Activated T-cell treated with anti-CD3 and anti-CD28 coated beads, Interleukin-2, amount 50 U/mL, for 72 hours (primary cell): Measurements from ENCODE around the gene NPPA. TPM values are rescaled to one million over a fixed set of nuclear protein-coding genes. Genes with fewer than 3 reads are reported as not detected.
A peak's percentile ranks its signal among the peaks of the same experiment; 100 is the strongest.

Experiments used
- ATAC-seq, 2 donors: fragments of 150-1000 bp; cut with Tn5 transposase; replicated peaks in 1 of 2; 2 replicates each; pipeline ENCODE4 v1.10.0; 2021; ENCODE audit warnings: moderate library complexity in 2 of 2, mild to moderate bottlenecking in 1 of 2
- DNase-seq, 2 donors: peaks; one replicate each; pipeline ENCODE4 v3.0.0; 2021 to 2022; ENCODE audit warnings: mixed read lengths in 1 of 2
- H3K27ac Mint-ChIP-seq: one replicate; pipeline ENCODE4 v1.8.0; 2022; ENCODE audit warnings: mild to moderate bottlenecking, moderate library complexity, mixed read lengths
- H3K27me3 Mint-ChIP-seq: one replicate; pipeline ENCODE4 v1.8.0; 2022; ENCODE audit warnings: low read depth, mixed read lengths
- H3K36me3 Mint-ChIP-seq, 2 donors: one replicate each; pipeline ENCODE4 v1.8.0; 2022; ENCODE audit warnings: mixed read lengths in 2 of 2, mild to moderate bottlenecking in 1 of 2; ENCODE audit not compliant: insufficient read depth in 2 of 2
- H3K4me1 Mint-ChIP-seq: one replicate; pipeline ENCODE4 v1.8.0; 2022; ENCODE audit warnings: low read depth, mixed read lengths
- H3K4me3 Mint-ChIP-seq, 2 donors: one replicate each; pipeline ENCODE4 v1.8.0; 2022; ENCODE audit warnings: mild to moderate bottlenecking in 2 of 2, mixed read lengths in 2 of 2, moderate library complexity in 2 of 2
- H3K9me3 Mint-ChIP-seq, 2 donors: one replicate each; pipeline ENCODE4 v1.8.0; 2022; ENCODE audit warnings: mixed read lengths in 2 of 2
- total RNA-seq, 2 donors: library from RNA; stranded (reverse); gene quantifications; one replicate each; pipeline ENCODE4 v1.2.3, GENCODE V29; 2022

NPPA gene
- total RNA-seq, 2 donors from 2014 or later: not detected

GRCh38 chr1:11868331-11868980 is 20.9 kb upstream of the NPPA start:
- no peaks in the 10 kb centered on the region for H3K36me3 Mint-ChIP-seq
- DNase-seq: no peak
- no peak overlapping the region for H3K4me3 Mint-ChIP-seq
- H3K9me3 Mint-ChIP-seq: no peaks in the 10 kb centered on the region
- peaks cover 30% of the 10 kb centered on the region for H3K27me3 Mint-ChIP-seq
- ATAC-seq: no peak
- no peaks in the 10 kb centered on the region for H3K4me1 Mint-ChIP-seq
- H3K27ac Mint-ChIP-seq: no peak overlapping the region

- no peaks in the 10 kb centered on the region for H3K4me1 Mint-ChIP-seq
- DNase-seq (no peak), ATAC-seq (no peak)
- peaks cover 47% of the 10 kb centered on the region for H3K27me3 Mint-ChIP-seq
- H3K9me3 Mint-ChIP-seq: no peaks in the 10 kb centered on the region
- H3K27ac Mint-ChIP-seq: no peak overlapping the region
- H3K4me3 Mint-ChIP-seq: no peak overlapping the region
- no peaks in the 10 kb centered on the region for H3K36me3 Mint-ChIP-seq
Measured at GRCh38 chr1:11862890-11863289, 15.3 kb upstream of the NPPA start.

GRCh38 chr1:11860587-11860986 is 13.0 kb upstream of the NPPA start:
- no peaks in the 10 kb centered on the region for H3K4me1 Mint-ChIP-seq
- DNase-seq (no peak), ATAC-seq (no peak)
- peaks cover 44% of the 10 kb centered on the region for H3K27me3 Mint-ChIP-seq
- H3K9me3 Mint-ChIP-seq: no peaks in the 10 kb centered on the region
- H3K36me3 Mint-ChIP-seq: no peaks in the 10 kb centered on the region
- H3K27ac Mint-ChIP-seq: no peak overlapping the region
- H3K4me3 Mint-ChIP-seq: no peak overlapping the region

- Mint-ChIP-seq H3K4me1 (no peaks in the 10 kb centered on the region), H3K9me3 (no peaks in the 10 kb centered on the region), H3K4me3 (no peak overlapping the region), H3K36me3 (no peaks in the 10 kb centered on the region), H3K27ac (no peak overlapping the region), H3K27me3 (peaks cover 40% of the 10 kb centered on the region)
- DNase-seq (no peak), ATAC-seq (no peak)
Measured at GRCh38 chr1:11860083-11860482, 12.5 kb upstream of the NPPA start.

GRCh38 chr1:11858968-11859871 is 11.6 kb upstream of the NPPA start:
- Mint-ChIP-seq H3K27me3 (peaks cover 38% of the 10 kb centered on the region), H3K36me3 (no peaks in the 10 kb centered on the region), H3K27ac (no peak overlapping the region), H3K4me1 (no peaks in the 10 kb centered on the region), H3K9me3 (no peaks in the 10 kb centered on the region), H3K4me3 (no peak overlapping the region)
- DNase-seq (peak; percentile 75), ATAC-seq (peak; percentile 65)

GRCh38 chr1:11858613-11858967 is 11.0 kb upstream of the NPPA start, which contains the start of gene NPPB:
NPPB (minus strand) TSS chr1:11858945; CDS start chr1:11858833, 112 bp downstream.
- H3K4me1 Mint-ChIP-seq: no peaks in the 10 kb centered on the region
- ATAC-seq: no peak
- H3K36me3 Mint-ChIP-seq: no peaks in the 10 kb centered on the region
- H3K4me3 Mint-ChIP-seq: no peak within 1 kb of the TSS
- H3K9me3 Mint-ChIP-seq: no peaks in the 10 kb centered on the region
- H3K27me3 Mint-ChIP-seq: peaks cover 39% of the 10 kb centered on the region
- no peak for DNase-seq
- H3K27ac Mint-ChIP-seq: no peak within 1 kb of the TSS

GRCh38 chr1:11858158-11858557 is 10.6 kb upstream of the NPPA start:
- Mint-ChIP-seq H3K9me3 (no peaks in the 10 kb centered on the region), H3K4me3 (no peak overlapping the region), H3K36me3 (no peaks in the 10 kb centered on the region), H3K27ac (no peak overlapping the region), H3K27me3 (peaks cover 39% of the 10 kb centered on the region), H3K4me1 (no peaks in the 10 kb centered on the region)
- ATAC-seq (no peak), DNase-seq (no peak)

- Mint-ChIP-seq H3K9me3 (no peaks in the 10 kb centered on the region), H3K27ac (no peak overlapping the region), H3K27me3 (peaks cover 33% of the 10 kb centered on the region), H3K4me3 (no peak overlapping the region), H3K36me3 (no peaks in the 10 kb centered on the region), H3K4me1 (no peaks in the 10 kb centered on the region)
- ATAC-seq (no peak), DNase-seq (no peak)
Measured at GRCh38 chr1:11857164-11857851, 9.7 kb upstream of the NPPA start.

GRCh38 chr1:11856698-11857097 is 9.1 kb upstream of the NPPA start:
- peaks cover 31% of the 10 kb centered on the region for H3K27me3 Mint-ChIP-seq
- H3K36me3 Mint-ChIP-seq: no peaks in the 10 kb centered on the region
- ATAC-seq (no peak), DNase-seq (no peak)
- H3K9me3 Mint-ChIP-seq: no peaks in the 10 kb centered on the region
- H3K4me1 Mint-ChIP-seq: no peaks in the 10 kb centered on the region
- no peak overlapping the region for H3K4me3 Mint-ChIP-seq
- no peak overlapping the region for H3K27ac Mint-ChIP-seq

- Mint-ChIP-seq H3K9me3 (no peaks in the 10 kb centered on the region), H3K36me3 (no peaks in the 10 kb centered on the region), H3K4me3 (no peak overlapping the region), H3K4me1 (no peaks in the 10 kb centered on the region), H3K27me3 (peaks cover 31% of the 10 kb centered on the region), H3K27ac (no peak overlapping the region)
- ATAC-seq: peak in 1 of 2 donors; percentile 58
- no peak for DNase-seq
Measured at GRCh38 chr1:11855430-11855829, 7.8 kb upstream of the NPPA start.

GRCh38 chr1:11854519-11854918 is 6.9 kb upstream of the NPPA start:
- Mint-ChIP-seq H3K36me3 (no peaks in the 10 kb centered on the region), H3K4me1 (no peaks in the 10 kb centered on the region), H3K27ac (no peak overlapping the region), H3K9me3 (no peaks in the 10 kb centered on the region), H3K27me3 (peaks cover 21% of the 10 kb centered on the region), H3K4me3 (no peak overlapping the region)
- ATAC-seq (no peak), DNase-seq (no peak)

- Mint-ChIP-seq H3K9me3 (no peaks in the 10 kb centered on the region), H3K27ac (no peak overlapping the region), H3K36me3 (no peaks in the 10 kb centered on the region), H3K27me3 (peaks cover 12% of the 10 kb centered on the region), H3K4me1 (no peaks in the 10 kb centered on the region), H3K4me3 (no peak overlapping the region)
- ATAC-seq: no peak
- DNase-seq: no peak
Measured at GRCh38 chr1:11851180-11851579, 3.6 kb upstream of the NPPA start.

GRCh38 chr1:11850156-11850555 is 2.6 kb upstream of the NPPA start:
- ATAC-seq: no peak
- Mint-ChIP-seq H3K27ac (no peak overlapping the region), H3K9me3 (no peaks in the 10 kb centered on the region), H3K36me3 (no peaks in the 10 kb centered on the region), H3K27me3 (peaks cover 12% of the 10 kb centered on the region), H3K4me3 (no peak overlapping the region), H3K4me1 (no peaks in the 10 kb centered on the region)
- no peak for DNase-seq
